ENCODE results near the gene GTF3C6.

DNA sequence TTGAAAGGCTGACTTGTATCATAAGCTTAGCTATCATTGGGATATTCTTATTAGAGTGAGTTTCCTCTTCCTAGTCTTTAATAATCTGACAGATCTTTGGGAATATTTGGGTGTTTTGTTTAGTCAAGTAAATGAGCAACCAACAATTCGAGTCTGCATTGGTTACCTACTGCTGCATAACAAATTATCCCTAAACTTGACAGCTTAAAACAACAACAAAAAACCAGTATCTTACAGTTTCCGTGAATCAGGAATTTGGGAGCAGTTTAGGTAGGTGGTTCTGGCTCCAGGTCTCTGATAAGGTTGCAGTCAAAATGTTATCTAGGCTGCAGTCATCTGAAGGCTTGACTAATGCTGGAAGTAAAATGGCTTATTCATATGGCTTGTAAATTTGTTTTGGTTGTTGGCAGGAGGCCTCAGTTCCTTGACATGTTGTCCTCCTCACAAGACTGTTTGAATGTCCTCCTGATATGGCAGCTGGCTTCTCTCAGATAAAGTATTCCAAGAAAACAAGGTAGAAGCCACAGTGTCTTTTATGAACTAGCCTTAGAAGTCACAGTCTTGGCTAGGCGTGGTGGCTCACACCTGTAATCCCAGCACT lies 7.2 kb downstream of the GTF3C6 start:
- TF ChIP-seq GATA3 (IDR thresholded peaks at IDR 0.05; ENCODE audit: low read depth, low read length) (no peak), GATA2 (IDR thresholded peaks at IDR 0.05; ENCODE audit: low read depth, low read length) (no peak)
